Prostate gland (tissue), 2 donors: Measurements from ENCODE around the gene OR1S2.

Source experiments
- CTCF ChIP-seq, 4 experiments: fragments of 200-600 bp in 2 of 4; fragments of 450-650 bp in 2 of 4; sonication (generic) in 2 of 4; IDR thresholded peaks; 1 replicate in 3 of 4; 2 replicates in 1 of 4; pipeline ENCODE4 v1.5.1; 2016 to 2019; ENCODE audit warnings: antibody characterized with exemption in 4 of 4, mild to moderate bottlenecking in 2 of 4, moderate library complexity in 2 of 4
- POLR2A ChIP-seq: fragments of 450-650 bp; IDR thresholded peaks from one replicate; pipeline ENCODE4 v1.6.1; 2016; ENCODE audit warnings: antibody characterized with exemption, mild to moderate bottlenecking
- POLR2AphosphoS5 ChIP-seq: sonication (generic); formaldehyde crosslinking; IDR thresholded peaks from one replicate; pipeline ENCODE4 v1.6.1; 2017; ENCODE audit warnings: antibody characterized with exemption

- TF ChIP-seq CTCF (IDR thresholded peaks at IDR 0.05) (no peak), POLR2A (no peak), POLR2AphosphoS5 (no peak)
These were observed 11.7 kb downstream of the OR1S2 start for GRCh38 chr11:58192229-58192628.
